ENCODE results near the gene ADRA2C. TPM values are rescaled to one million over a fixed set of nuclear protein-coding genes. Genes with fewer than 3 reads are reported as not detected.

ADRA2C gene
- total and polyA plus RNA-seq, 4 donors: 0.23 to 5.4 (median 1.9) TPM

GRCh38 chr4:3727847-3728469 is 38.2 kb upstream of the ADRA2C start:
- peaks cover 5 to 44% (median 14%) of the 10 kb centered on the region in 3 donors for H3K27me3 ChIP-seq (ENCODE audit: control insufficient read depth in 3 of 3, insufficient read depth in 3 of 3, low read length in 2 of 3)
- TF ChIP-seq CTCF (IDR thresholded peaks at IDR 0.05; ENCODE audit: control extremely low read depth, extremely low read depth): no peak

GRCh38 chr4:3729188-3729881 is 36.9 kb upstream of the ADRA2C start:
- H3K4me1 ChIP-seq (ENCODE audit: control insufficient read depth in 5 of 5, insufficient read depth in 5 of 5, low read length in 5 of 5): no peaks in the 10 kb centered on the region
- H3K36me3 ChIP-seq (ENCODE audit: control insufficient read depth in 4 of 4, insufficient read depth in 4 of 4, low read length in 4 of 4): no peaks in the 10 kb centered on the region
- no peak overlapping the region for H3K9ac ChIP-seq (ENCODE audit: insufficient read depth in 1 of 2, low read length in 2 of 2)
- TF ChIP-seq CTCF (IDR thresholded peaks at IDR 0.05; ENCODE audit: control extremely low read depth, extremely low read depth): no peak
- no peak for DNase-seq
- peaks cover 0 to 8% (median 0%) of the 10 kb centered on the region in 4 donors for H3K9me3 ChIP-seq (ENCODE audit: control insufficient read depth in 4 of 4, insufficient read depth in 3 of 4, low read length in 3 of 4)
- WGBS, 2 donors: 57 to 72% methylated on average over 11 of the region's 11 CpGs
- H3K27ac ChIP-seq (ENCODE audit: low read depth in 1 of 2, low read length in 1 of 2): no peak overlapping the region
- ATAC-seq (ENCODE audit: insufficient read depth, low FRiP score): no peak
- H3K4me3 ChIP-seq: no peak overlapping the region
- H3K27me3 ChIP-seq (ENCODE audit: control insufficient read depth in 3 of 3, insufficient read depth in 3 of 3, low read length in 2 of 3): peaks cover 0 to 36% (median 11%) of the 10 kb centered on the region in 3 donors

More at GRCh38 chr4:3727847-3728469, 38.2 kb upstream of the ADRA2C start:
- H3K4me1 ChIP-seq (ENCODE audit: control insufficient read depth in 5 of 5, insufficient read depth in 5 of 5, low read length in 5 of 5): no peaks in the 10 kb centered on the region
- DNase-seq (no peak), ATAC-seq (ENCODE audit: insufficient read depth, low FRiP score) (no peak)
- H3K9ac ChIP-seq (ENCODE audit: insufficient read depth in 1 of 2, low read length in 2 of 2): no peak overlapping the region
- WGBS, 2 donors: 58 to 69% methylated on average over 16 of the region's 16 CpGs
- H3K4me3 ChIP-seq: no peak overlapping the region
- peaks cover 0 to 8% (median 0%) of the 10 kb centered on the region in 4 donors for H3K9me3 ChIP-seq (ENCODE audit: control insufficient read depth in 4 of 4, insufficient read depth in 3 of 4, low read length in 3 of 4)
- no peak overlapping the region for H3K27ac ChIP-seq (ENCODE audit: low read depth in 1 of 2, low read length in 1 of 2)
- no peaks in the 10 kb centered on the region for H3K36me3 ChIP-seq (ENCODE audit: control insufficient read depth in 4 of 4, insufficient read depth in 4 of 4, low read length in 4 of 4)

- H3K4me3 ChIP-seq: no peak overlapping the region
- H3K4me1 ChIP-seq (ENCODE audit: control insufficient read depth in 5 of 5, insufficient read depth in 5 of 5, low read length in 5 of 5): no peaks in the 10 kb centered on the region
- no peak overlapping the region for H3K27ac ChIP-seq (ENCODE audit: low read depth in 1 of 2, low read length in 1 of 2)
- no peak for TF ChIP-seq CTCF (IDR thresholded peaks at IDR 0.05; ENCODE audit: control extremely low read depth, extremely low read depth)
- H3K36me3 ChIP-seq (ENCODE audit: control insufficient read depth in 4 of 4, insufficient read depth in 4 of 4, low read length in 4 of 4): no peaks in the 10 kb centered on the region
- no peak overlapping the region for H3K9ac ChIP-seq (ENCODE audit: insufficient read depth in 1 of 2, low read length in 2 of 2)
- DNase-seq (no peak), ATAC-seq (ENCODE audit: insufficient read depth, low FRiP score) (no peak)
- peaks cover 0 to 8% (median 0%) of the 10 kb centered on the region in 4 donors for H3K9me3 ChIP-seq (ENCODE audit: control insufficient read depth in 4 of 4, insufficient read depth in 3 of 4, low read length in 3 of 4)
- 50 to 51% methylated on average over 5 of the region's 5 CpGs for WGBS, 2 donors
- peaks cover 0 to 31% (median 8%) of the 10 kb centered on the region in 3 donors for H3K27me3 ChIP-seq (ENCODE audit: control insufficient read depth in 3 of 3, insufficient read depth in 3 of 3, low read length in 2 of 3)
Measured at GRCh38 chr4:3729882-3730226, 36.3 kb upstream of the ADRA2C start.
